ENCODE measurements around the gene CPXM2. TPM values are rescaled to one million over a fixed set of nuclear protein-coding genes. Genes with fewer than 3 reads are reported as not detected.

Gene CPXM2
- total RNA-seq, 1 donor from 2014 or later: 0.33 TPM

DNA sequence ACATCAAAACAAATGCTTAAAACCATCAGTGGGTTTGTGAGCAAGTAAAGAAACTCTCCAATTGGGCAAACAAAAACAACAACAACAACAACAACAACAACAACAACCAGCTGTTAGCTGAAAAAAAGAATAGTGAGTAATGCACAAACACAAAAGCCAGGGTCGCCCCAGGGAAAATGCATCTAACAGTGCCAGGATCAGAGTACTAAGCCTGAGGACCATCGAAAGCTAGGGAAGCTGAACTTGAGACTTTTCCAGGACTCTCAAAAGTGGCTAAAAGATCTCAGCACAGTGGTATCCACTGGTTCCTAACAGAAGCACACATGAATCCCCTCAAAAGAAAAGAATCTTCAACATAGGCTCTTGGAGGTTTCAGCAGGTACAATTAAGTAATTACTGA lies 83.3 kb downstream of the CPXM2 start:
- no peaks in the 10 kb centered on the region for H3K9me3 Mint-ChIP-seq (ENCODE audit: unreplicated experiment)
- no peak overlapping the region for H3K27ac Mint-ChIP-seq (ENCODE audit: unreplicated experiment)
- H3K36me3 Mint-ChIP-seq (ENCODE audit: low read depth, unreplicated experiment): no peaks in the 10 kb centered on the region
- H3K27me3 Mint-ChIP-seq (ENCODE audit: unreplicated experiment): no peaks in the 10 kb centered on the region
- no peak for DNase-seq (ENCODE audit: low spot score)
- peaks cover 3% of the 10 kb centered on the region for H3K4me1 Mint-ChIP-seq (ENCODE audit: unreplicated experiment)
- H3K4me3 Mint-ChIP-seq (ENCODE audit: unreplicated experiment): no peak overlapping the region
- no peak for TF ChIP-seq CTCF (IDR thresholded peaks at IDR 0.05; ENCODE audit: unreplicated experiment)

GRCh38 chr10:123807444-123808035 lies 84.1 kb downstream of the CPXM2 start:
- H3K27ac Mint-ChIP-seq (ENCODE audit: unreplicated experiment): no peak overlapping the region
- H3K4me3 Mint-ChIP-seq (ENCODE audit: unreplicated experiment): no peak overlapping the region
- no peaks in the 10 kb centered on the region for H3K36me3 Mint-ChIP-seq (ENCODE audit: low read depth, unreplicated experiment)
- TF ChIP-seq CTCF (IDR thresholded peaks at IDR 0.05; ENCODE audit: unreplicated experiment): no peak
- no peaks in the 10 kb centered on the region for H3K9me3 Mint-ChIP-seq (ENCODE audit: unreplicated experiment)
- DNase-seq (ENCODE audit: low spot score): no peak
- peaks cover 3% of the 10 kb centered on the region for H3K4me1 Mint-ChIP-seq (ENCODE audit: unreplicated experiment)
- H3K27me3 Mint-ChIP-seq (ENCODE audit: unreplicated experiment): no peaks in the 10 kb centered on the region

GRCh38 chr10:123804716-123805115 lies 86.9 kb downstream of the CPXM2 start:
- no peaks in the 10 kb centered on the region for H3K9me3 Mint-ChIP-seq (ENCODE audit: unreplicated experiment)
- H3K36me3 Mint-ChIP-seq (ENCODE audit: low read depth, unreplicated experiment): no peaks in the 10 kb centered on the region
- no peak overlapping the region for H3K27ac Mint-ChIP-seq (ENCODE audit: unreplicated experiment)
- no peak for TF ChIP-seq CTCF (IDR thresholded peaks at IDR 0.05; ENCODE audit: unreplicated experiment)
- DNase-seq (ENCODE audit: low spot score): no peak
- H3K4me1 Mint-ChIP-seq (ENCODE audit: unreplicated experiment): peaks cover 17% of the 10 kb centered on the region
- no peak overlapping the region for H3K4me3 Mint-ChIP-seq (ENCODE audit: unreplicated experiment)
- H3K27me3 Mint-ChIP-seq (ENCODE audit: unreplicated experiment): no peaks in the 10 kb centered on the region

- no peak for DNase-seq (ENCODE audit: low spot score)
- TF ChIP-seq CTCF (IDR thresholded peaks at IDR 0.05; ENCODE audit: unreplicated experiment): no peak
- Mint-ChIP-seq H3K4me3 (ENCODE audit: unreplicated experiment) (no peak overlapping the region), H3K27me3 (ENCODE audit: unreplicated experiment) (peaks cover 2% of the 10 kb centered on the region), H3K9me3 (ENCODE audit: unreplicated experiment) (no peaks in the 10 kb centered on the region), H3K4me1 (ENCODE audit: unreplicated experiment) (peaks cover 14% of the 10 kb centered on the region), H3K36me3 (ENCODE audit: low read depth, unreplicated experiment) (no peaks in the 10 kb centered on the region), H3K27ac (ENCODE audit: unreplicated experiment) (peak overlapping the region; percentile 74)
Measured at GRCh38 chr10:123800821-123801220, 90.8 kb downstream of the CPXM2 start.

GRCh38 chr10:123800289-123800688 lies 91.3 kb downstream of the CPXM2 start:
- peaks cover 14% of the 10 kb centered on the region for H3K4me1 Mint-ChIP-seq (ENCODE audit: unreplicated experiment)
- DNase-seq (ENCODE audit: low spot score): peak; percentile 8
- H3K27me3 Mint-ChIP-seq (ENCODE audit: unreplicated experiment): peaks cover 2% of the 10 kb centered on the region
- no peak for TF ChIP-seq CTCF (IDR thresholded peaks at IDR 0.05; ENCODE audit: unreplicated experiment)
- H3K9me3 Mint-ChIP-seq (ENCODE audit: unreplicated experiment): no peaks in the 10 kb centered on the region
- peak overlapping the region; percentile 74 for H3K27ac Mint-ChIP-seq (ENCODE audit: unreplicated experiment)
- H3K4me3 Mint-ChIP-seq (ENCODE audit: unreplicated experiment): no peak overlapping the region
- no peaks in the 10 kb centered on the region for H3K36me3 Mint-ChIP-seq (ENCODE audit: low read depth, unreplicated experiment)
